Activated CD8-positive, alpha-beta memory T cell treated with anti-CD3 and anti-CD28 coated beads, Interleukin-2, amount 50 U/mL, for 4 hours (primary cell): ENCODE data around the gene LMF1.

Source experiments
- DNase-seq: peaks from one replicate; pipeline ENCODE4 v3.0.0-alpha.2; 2020

The LMF1 gene

GRCh38 chr16:970766-971581 is at the start of gene LMF1:
Gene LMF1, minus strand, starts transcription at chr16:970984. Its CDS starts 4 bp downstream, at chr16:970980.
- peak; percentile 95 for DNase-seq

GRCh38 chr16:1020091-1020399 is 49.3 kb upstream of the LMF1 start:
- no peak for DNase-seq

GRCh38 chr16:1019231-1020090 is 48.7 kb upstream of the LMF1 start:
- DNase-seq = no peak

GRCh38 chr16:1018447-1019198 is 47.8 kb upstream of the LMF1 start:
- DNase-seq = no peak

GRCh38 chr16:1014771-1015495 is 44.1 kb upstream of the LMF1 start:
- DNase-seq = no peak

- no peak for DNase-seq
Observed at GRCh38 chr16:1014221-1014620, 43.4 kb upstream of the LMF1 start.

GRCh38 chr16:1013593-1013900 is 42.8 kb upstream of the LMF1 start:
- no peak for DNase-seq

- DNase-seq = no peak
Observed at GRCh38 chr16:1012722-1013592, 42.2 kb upstream of the LMF1 start.

GRCh38 chr16:1012135-1012534 is 41.4 kb upstream of the LMF1 start:
- DNase-seq = no peak

GRCh38 chr16:1011316-1012082 is 40.7 kb upstream of the LMF1 start:
- no peak for DNase-seq

- DNase-seq = no peak
Observed at GRCh38 chr16:1010815-1011214, 40.0 kb upstream of the LMF1 start.

GRCh38 chr16:1010251-1010650 is 39.5 kb upstream of the LMF1 start:
- DNase-seq = no peak

GRCh38 chr16:1009358-1010150 is 38.8 kb upstream of the LMF1 start:
- no peak for DNase-seq

- DNase-seq = no peak
Observed at GRCh38 chr16:1008085-1008484, 37.3 kb upstream of the LMF1 start.

- DNase-seq = no peak
Observed at GRCh38 chr16:1007284-1007850, 36.6 kb upstream of the LMF1 start.

GRCh38 chr16:1006781-1007180 is 36.0 kb upstream of the LMF1 start:
- DNase-seq = no peak

- no peak for DNase-seq
Observed at GRCh38 chr16:1005286-1005685, 34.5 kb upstream of the LMF1 start.

- peak; percentile 44 for DNase-seq
Observed at GRCh38 chr16:1003391-1004347, 32.9 kb upstream of the LMF1 start.
